Endothelial cell of umbilical vein (primary cell): ENCODE measurements around the gene ENAH. TPM values are rescaled to one million over a fixed set of nuclear protein-coding genes. Genes with fewer than 3 reads are reported as not detected.

ENCODE experiments used
- BruUV-seq: library from RNA; stranded (reverse); fragments of 400-500 nt; replicated peaks from 2 replicates; lab custom pipeline; 2021; lab: Mats Ljungman, UMichigan
- CTCF ChIA-PET: fragments of 300-600, 350-600 bp; sonication (Branson Sonifier 250); formaldehyde crosslinking; loops from one replicate; lab custom pipeline; 2021; ENCODE audit warnings: antibody characterized with exemption, inconsistent platforms; lab: Charles Lee
- POLR2A ChIA-PET: fragments of 300-600, 350-600 bp; sonication (Branson Sonifier 250); formaldehyde crosslinking; loops from one replicate; lab custom pipeline; 2021; ENCODE audit warnings: antibody characterized with exemption, inconsistent platforms; lab: Charles Lee
- DNase-seq: peaks from one replicate; pipeline ENCODE4 v3.0.0-alpha.2; 2011; ENCODE audit warnings: low read depth, low spot score
- FAIRE-seq: peaks from 2 replicates; lab custom pipeline; 2011; peaks lifted over from hg19 to GRCh38; lab: Jason Lieb, UNC
- H2AFZ ChIP-seq: 2 replicates; pipeline ENCODE4 v1.6.0; 2012; ENCODE audit warnings: low read depth, low read length, control low read depth, inconsistent platforms
- H3K27ac ChIP-seq: 2 replicates; pipeline ENCODE4 v1.5.1; 2011; ENCODE audit warnings: low read depth, mild to moderate bottlenecking, control low read depth, low read length, moderate library complexity; ENCODE audit not compliant: insufficient read depth
- H3K27me3 ChIP-seq, 2 experiments: 2 replicates each; pipeline versions ENCODE4 v1.6.0 to v1.6.1; 2011; ENCODE audit warnings: low read length in 2 of 2, mixed read lengths in 1 of 2; ENCODE audit not compliant: control insufficient read depth in 2 of 2, insufficient read depth in 2 of 2
- H3K36me3 ChIP-seq, 2 experiments: 2 replicates in 1 of 2; 3 replicates in 1 of 2; pipeline ENCODE4 v1.5.1; 2011; ENCODE audit warnings: low read length in 2 of 2, mild to moderate bottlenecking in 1 of 2, moderate library complexity in 1 of 2; ENCODE audit not compliant: control insufficient read depth in 2 of 2, insufficient read depth in 2 of 2; ENCODE audit errors: extremely low read depth in 1 of 2
- H3K4me1 ChIP-seq: 3 replicates; pipeline ENCODE4 v1.5.1; 2011; ENCODE audit warnings: mild to moderate bottlenecking, low read length; ENCODE audit not compliant: control insufficient read depth, insufficient read depth; ENCODE audit errors: extremely low read depth
- H3K4me2 ChIP-seq: 2 replicates; pipeline ENCODE4 v1.6.1; 2011; ENCODE audit warnings: low read length, control low read depth, mixed read lengths; ENCODE audit not compliant: insufficient read depth
- H3K4me3 ChIP-seq, 3 experiments: fragments of 200-600 bp in 1 of 3; sonication (generic), shearing (Covaris generic) in 1 of 3; replicated peaks in 1 of 3; 2 replicates each; pipeline ENCODE4 v1.5.1; 2011 to 2016; ENCODE audit warnings: control low read depth in 3 of 3, low read length in 3 of 3, mild to moderate bottlenecking in 2 of 3, inconsistent platforms in 1 of 3, low read depth in 1 of 3, moderate library complexity in 1 of 3; ENCODE audit not compliant: insufficient read depth in 1 of 3
- H3K79me2 ChIP-seq: 2 replicates; pipeline ENCODE4 v1.6.0; 2012; ENCODE audit warnings: low read length, inconsistent platforms; ENCODE audit not compliant: control insufficient read depth, insufficient read depth
- H3K9ac ChIP-seq: replicated peaks from 2 replicates; pipeline ENCODE3; 2011; ENCODE audit warnings: low read length, control low read depth; ENCODE audit not compliant: insufficient read depth; ENCODE audit errors: extremely low read depth
- H3K9me1 ChIP-seq: replicated peaks from 3 replicates; pipeline ENCODE4 v1.6.0; 2011; ENCODE audit warnings: mild to moderate bottlenecking, low read length; ENCODE audit not compliant: control insufficient read depth, insufficient read depth; ENCODE audit errors: extremely low read depth
- H3K9me3 ChIP-seq: replicated peaks from 2 replicates; pipeline ENCODE4 v1.5.1; 2012; ENCODE audit warnings: low read length, inconsistent platforms; ENCODE audit not compliant: control insufficient read depth, insufficient read depth
- H4K20me1 ChIP-seq: replicated peaks from 2 replicates; pipeline ENCODE3; 2011; ENCODE audit warnings: mild to moderate bottlenecking, low read length; ENCODE audit not compliant: control insufficient read depth, insufficient read depth; ENCODE audit errors: extremely low read depth
- EZH2 ChIP-seq: IDR thresholded peaks from 2 replicates; pipeline ENCODE4 v1.6.1; 2012; ENCODE audit warnings: borderline replicate concordance, low read depth, mild to moderate bottlenecking, moderate library complexity, low read length, inconsistent platforms; ENCODE audit not compliant: severe bottlenecking
- FOS ChIP-seq: IDR thresholded peaks from 2 replicates; pipeline ENCODE4 v1.6.1; 2011; ENCODE audit warnings: mild to moderate bottlenecking, low read length, moderate library complexity, borderline replicate concordance; ENCODE audit not compliant: insufficient read depth
- GATA2 ChIP-seq: IDR thresholded peaks from 2 replicates; pipeline ENCODE4 v1.7.0; 2011; ENCODE audit warnings: low read depth, mild to moderate bottlenecking, moderate library complexity, mixed read lengths, low read length; ENCODE audit not compliant: insufficient read length, insufficient read depth
- JUN ChIP-seq: IDR thresholded peaks from 2 replicates; pipeline ENCODE4 v1.6.1; 2011; ENCODE audit warnings: borderline replicate concordance, low read depth; ENCODE audit not compliant: insufficient read length, insufficient read depth
- MYC ChIP-seq: IDR thresholded peaks from one replicate; pipeline ENCODE4 v1.6.1; 2011; ENCODE audit warnings: mild to moderate bottlenecking, low read depth, low read length
- POLR2A ChIP-seq: IDR thresholded peaks from 2 replicates; pipeline ENCODE4 v1.6.1; 2012; ENCODE audit warnings: low read depth, mild to moderate bottlenecking, control low read depth, low read length
- POLR2AphosphoS5 ChIP-seq: IDR thresholded peaks from 2 replicates; pipeline ENCODE4 v1.6.1; 2012; ENCODE audit warnings: low read depth, mild to moderate bottlenecking, control low read depth, low read length, moderate library complexity; ENCODE audit not compliant: insufficient read depth
- dilution Hi-C: fragments of 300-500 bp; cut with MboI; formaldehyde crosslinking; loops from one replicate; pipeline ENCODE4 v1.15.0; 2019; ENCODE audit warnings: low sequenced_read_pairs; ENCODE audit not compliant: extremely low pct_ligation_motif_present
- intact Hi-C: fragments of 100-400 bp; cut with micrococcal nuclease; formaldehyde crosslinking; loops from one replicate; pipeline ENCODE4 v1.10.0; 2022
- polyA plus RNA-seq, 4 experiments: library from polyadenylated mRNA; depleted of rRNA in 3 of 4; stranded (reverse) in 3 of 4; unstranded in 1 of 4; fragments of >200 nt; gene quantifications; 2 replicates each; pipeline versions ENCODE4 v1.2.1 to v1.2.3, GENCODE V29; 2011 to 2012; ENCODE audit warnings: missing spikeins in 1 of 4
- total RNA-seq: library from RNA; stranded (reverse); gene quantifications from 2 replicates; pipeline ENCODE4 v1.2.3, GENCODE V29; 2021
- TF ChIP-seq, protein P1 (sequence below): IDR thresholded peaks from 2 replicates; pipeline ENCODE4 v1.6.1; 2011; ENCODE audit not compliant: insufficient read depth, insufficient read length
- TF ChIP-seq, protein P2 (sequence below), 2 donors: IDR thresholded peaks; 1 replicate in 1 of 2; 2 replicates in 1 of 2; pipeline ENCODE4 v1.5.1; 2011; ENCODE audit warnings: low read length in 2 of 2, mild to moderate bottlenecking in 2 of 2, moderate library complexity in 2 of 2, control low read depth in 1 of 2, inconsistent platforms in 1 of 2, low read depth in 1 of 2; ENCODE audit not compliant: insufficient read depth in 1 of 2; ENCODE audit errors: extremely low read depth in 1 of 2

Gene ENAH
- total and polyA plus RNA-seq, 2 donors (not counting 3 experiments of a cell fraction or from before 2014, with no cell fraction given) = 19.9 to 95.6 TPM

DNA sequence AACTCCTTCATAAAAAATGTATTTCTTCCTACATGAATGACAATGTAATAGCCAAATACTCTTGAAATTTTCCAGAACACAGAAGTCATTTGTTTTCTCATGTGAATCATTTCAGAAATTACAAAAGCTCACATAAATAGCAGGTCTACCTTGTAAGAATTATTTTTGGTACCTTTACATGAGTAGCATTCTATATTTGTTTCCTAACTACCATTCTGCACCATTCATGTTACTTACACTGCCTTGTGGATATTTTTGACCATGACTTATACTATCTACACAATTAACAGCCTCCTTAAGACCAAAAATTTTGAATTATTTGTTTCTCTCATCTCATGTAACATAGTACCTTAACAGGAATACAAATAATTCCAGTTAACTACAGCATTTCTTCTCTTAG lies 109.6 kb downstream of the ENAH start:
- POLR2A ChIA-PET = no interaction called here
- H3K79me2 ChIP-seq = peaks cover 2% of the 10 kb centered on the region
- peaks cover 0 to 2% of the 10 kb centered on the region in 2 experiments for H3K36me3 ChIP-seq
- no peak overlapping the region for H3K27ac ChIP-seq
- H3K9ac ChIP-seq = no peak overlapping the region
- H3K9me1 ChIP-seq = no peaks in the 10 kb centered on the region
- H4K20me1 ChIP-seq = peaks cover 4% of the 10 kb centered on the region
- H3K4me3 ChIP-seq = no peak overlapping the region
- H2AFZ ChIP-seq = no peak overlapping the region
- dilution Hi-C loops (no loop called here), intact Hi-C loops (no loop called here)
- H3K4me2 ChIP-seq = no peak overlapping the region
- FAIRE-seq = no peak
- no peaks in the 10 kb centered on the region for H3K9me3 ChIP-seq
- CTCF ChIA-PET = interaction anchor here (0.5 to 1.8 kb wide), 3 partner anchors 21 to 396 kb away, joined by 3 to 7 read pairs (median 7); no protein-coding TSS in a partner anchor
- TF ChIP-seq, protein P1, sequence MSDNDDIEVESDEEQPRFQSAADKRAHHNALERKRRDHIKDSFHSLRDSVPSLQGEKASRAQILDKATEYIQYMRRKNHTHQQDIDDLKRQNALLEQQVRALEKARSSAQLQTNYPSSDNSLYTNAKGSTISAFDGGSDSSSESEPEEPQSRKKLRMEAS = no peak
- TF ChIP-seq JUN = no peak
- TF ChIP-seq, protein P2, sequence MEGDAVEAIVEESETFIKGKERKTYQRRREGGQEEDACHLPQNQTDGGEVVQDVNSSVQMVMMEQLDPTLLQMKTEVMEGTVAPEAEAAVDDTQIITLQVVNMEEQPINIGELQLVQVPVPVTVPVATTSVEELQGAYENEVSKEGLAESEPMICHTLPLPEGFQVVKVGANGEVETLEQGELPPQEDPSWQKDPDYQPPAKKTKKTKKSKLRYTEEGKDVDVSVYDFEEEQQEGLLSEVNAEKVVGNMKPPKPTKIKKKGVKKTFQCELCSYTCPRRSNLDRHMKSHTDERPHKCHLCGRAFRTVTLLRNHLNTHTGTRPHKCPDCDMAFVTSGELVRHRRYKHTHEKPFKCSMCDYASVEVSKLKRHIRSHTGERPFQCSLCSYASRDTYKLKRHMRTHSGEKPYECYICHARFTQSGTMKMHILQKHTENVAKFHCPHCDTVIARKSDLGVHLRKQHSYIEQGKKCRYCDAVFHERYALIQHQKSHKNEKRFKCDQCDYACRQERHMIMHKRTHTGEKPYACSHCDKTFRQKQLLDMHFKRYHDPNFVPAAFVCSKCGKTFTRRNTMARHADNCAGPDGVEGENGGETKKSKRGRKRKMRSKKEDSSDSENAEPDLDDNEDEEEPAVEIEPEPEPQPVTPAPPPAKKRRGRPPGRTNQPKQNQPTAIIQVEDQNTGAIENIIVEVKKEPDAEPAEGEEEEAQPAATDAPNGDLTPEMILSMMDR (IDR thresholded peaks at IDR 0.05; ENCODE audit: extremely low read depth in 1 of 2, insufficient read depth in 1 of 2, low read depth in 1 of 2, low read length in 2 of 2) = no peak
- TF ChIP-seq POLR2AphosphoS5 = no peak
- TF ChIP-seq FOS = no peak
- TF ChIP-seq EZH2 = no peak
- no peak for TF ChIP-seq POLR2A
- no peak for TF ChIP-seq GATA2
- no peak for TF ChIP-seq MYC
- H3K4me1 ChIP-seq = no peaks in the 10 kb centered on the region
- H3K27me3 ChIP-seq = no peaks in the 10 kb centered on the region
- no peak for DNase-seq
- BruUV-seq = no TSS peak
